Panc1 (cell line): ENCODE results near the gene BCL11B. TPM values are rescaled to one million over a fixed set of nuclear protein-coding genes. Genes with fewer than 3 reads are reported as not detected.

Experiments used
- ATAC-seq: fragments of 200-7000 bp; cut with Tn5 transposase; 2 replicates; pipeline ENCODE4 v1.9.1; 2020; ENCODE audit warnings: mild to moderate bottlenecking, moderate library complexity
- BruUV-seq: library from RNA; stranded (reverse); fragments of 400-500 nt; replicated peaks from 2 replicates; lab custom pipeline; 2021; lab: Mats Ljungman, UMichigan
- CTCF ChIA-PET: fragments of 300-600 bp; sonication (Branson Sonifier 250); formaldehyde crosslinking; loops from one replicate; lab custom pipeline; 2022; ENCODE audit warnings: antibody characterized with exemption; lab: Charles Lee
- POLR2A ChIA-PET: fragments of 300-600 bp; sonication (Branson Sonifier 250); formaldehyde crosslinking; loops from one replicate; lab custom pipeline; 2022; ENCODE audit warnings: antibody characterized with exemption; lab: Charles Lee
- DNase-seq: peaks from one replicate; pipeline ENCODE4 v3.0.0-alpha.2; 2010; ENCODE audit warnings: low read depth, low spot score
- H3K27ac ChIP-seq: 2 replicates; pipeline ENCODE4 v1.5.1; 2011; ENCODE audit warnings: mild to moderate bottlenecking, low read length, inconsistent platforms
- H3K27me3 ChIP-seq: fragments of 200-500 bp; sonication (Bioruptor generic); 2 replicates; pipeline ENCODE4 v1.6.0; 2014; ENCODE audit warnings: low read length, inconsistent platforms; ENCODE audit not compliant: control insufficient read depth, insufficient read depth
- H3K36me3 ChIP-seq: fragments of 200-500 bp; sonication (Bioruptor generic); 2 replicates; pipeline ENCODE4 v1.5.1; 2014; ENCODE audit warnings: inconsistent platforms, mild to moderate bottlenecking, low read length, moderate library complexity; ENCODE audit not compliant: control insufficient read depth, insufficient read depth
- H3K4me1 ChIP-seq: 2 replicates; pipeline ENCODE4 v1.5.1; 2011; ENCODE audit warnings: inconsistent platforms, mild to moderate bottlenecking, low read length, moderate library complexity; ENCODE audit not compliant: control insufficient read depth, insufficient read depth
- H3K4me3 ChIP-seq, 2 experiments: 2 replicates each; pipeline ENCODE4 v1.5.1; 2011 to 2012; ENCODE audit warnings: low read depth in 2 of 2, low read length in 2 of 2, mild to moderate bottlenecking in 2 of 2, inconsistent platforms in 1 of 2, moderate library complexity in 1 of 2
- H3K9me3 ChIP-seq: fragments of 200-500 bp; sonication (Bioruptor generic); 2 replicates; pipeline ENCODE4 v1.5.1; 2014; ENCODE audit warnings: low read depth, mild to moderate bottlenecking, inconsistent platforms, low read length, moderate library complexity; ENCODE audit not compliant: control insufficient read depth, insufficient read depth
- CTCF ChIP-seq: fragments of 450-650 bp; IDR thresholded peaks from 2 replicates; pipeline ENCODE4 v1.5.1; 2017; ENCODE audit warnings: mild to moderate bottlenecking
- POLR2AphosphoS5 ChIP-seq: IDR thresholded peaks from 2 replicates; pipeline ENCODE4 v1.6.1; 2012; ENCODE audit warnings: mild to moderate bottlenecking, low read depth, low read length, moderate library complexity
- REST ChIP-seq, 2 experiments: IDR thresholded peaks; 2 replicates each; pipeline ENCODE4 v1.6.1; 2011 to 2012; ENCODE audit warnings: low read depth in 2 of 2, control low read depth in 1 of 2, low read length in 1 of 2, mild to moderate bottlenecking in 1 of 2, moderate library complexity in 1 of 2; ENCODE audit not compliant: insufficient read depth in 1 of 2
- SIN3A ChIP-seq: IDR thresholded peaks from 2 replicates; pipeline ENCODE4 v1.6.1; 2012; ENCODE audit warnings: low read depth, mild to moderate bottlenecking, low read length, moderate library complexity, borderline replicate concordance; ENCODE audit not compliant: insufficient read depth
- TCF7L2 ChIP-seq: IDR thresholded peaks from 2 replicates; pipeline ENCODE4 v1.6.1; 2011; ENCODE audit warnings: mild to moderate bottlenecking, low read depth, low read length, inconsistent platforms
- in situ Hi-C: cut with HindIII; loops from 2 replicates; pipeline ENCODE4 v1.10.0; 2016; ENCODE audit warnings: low sequenced_read_pairs, low pct_unique_long_range_greater_than_20kb
- intact Hi-C: fragments of 100-400 bp; cut with micrococcal nuclease; formaldehyde crosslinking; loops from one replicate; pipeline ENCODE4 v1.10.0; 2022; ENCODE audit not compliant: unreplicated experiment
- total RNA-seq: library from RNA; stranded (reverse); gene quantifications from one replicate; pipeline ENCODE4 v1.2.1, GENCODE V29; 2021; ENCODE audit not compliant: unreplicated experiment

Gene BCL11B
- total RNA-seq, 1 experiment from 2014 or later, result 0.23 TPM

DNA sequence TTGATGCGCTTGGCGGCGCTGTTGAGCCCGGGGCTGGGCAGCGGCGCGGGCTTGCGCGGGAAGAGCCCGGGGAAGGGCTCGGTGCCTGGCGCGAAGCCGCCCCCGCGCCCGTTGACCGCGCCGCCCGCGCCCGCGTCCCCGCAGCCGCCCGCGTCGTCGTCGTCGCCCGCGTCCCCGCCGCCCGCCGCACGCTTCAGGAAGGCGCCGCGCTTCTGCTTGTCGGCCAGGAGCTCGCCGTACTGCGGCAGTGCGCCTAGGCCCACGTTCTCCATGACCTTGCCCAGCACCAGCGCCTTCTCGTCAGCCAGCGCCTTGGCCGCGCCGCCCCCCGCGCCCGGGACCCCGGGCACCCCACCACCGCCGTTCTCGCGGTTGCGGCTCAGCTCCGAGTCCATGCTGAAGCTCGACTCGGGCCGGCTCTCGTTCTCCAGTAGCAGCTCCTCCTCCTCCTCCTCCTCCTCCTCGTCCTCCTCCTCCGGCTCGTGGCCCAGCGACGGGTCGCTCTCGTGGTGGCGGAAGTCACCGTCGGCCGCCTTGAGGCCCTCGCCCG is 97.2 kb downstream of the BCL11B start:
- TF ChIP-seq REST (IDR thresholded peaks at IDR 0.05; ENCODE audit: insufficient read depth in 1 of 2, low read depth in 2 of 2, low read length in 1 of 2), result no peak
- POLR2A ChIA-PET, result no interaction called here

DNA sequence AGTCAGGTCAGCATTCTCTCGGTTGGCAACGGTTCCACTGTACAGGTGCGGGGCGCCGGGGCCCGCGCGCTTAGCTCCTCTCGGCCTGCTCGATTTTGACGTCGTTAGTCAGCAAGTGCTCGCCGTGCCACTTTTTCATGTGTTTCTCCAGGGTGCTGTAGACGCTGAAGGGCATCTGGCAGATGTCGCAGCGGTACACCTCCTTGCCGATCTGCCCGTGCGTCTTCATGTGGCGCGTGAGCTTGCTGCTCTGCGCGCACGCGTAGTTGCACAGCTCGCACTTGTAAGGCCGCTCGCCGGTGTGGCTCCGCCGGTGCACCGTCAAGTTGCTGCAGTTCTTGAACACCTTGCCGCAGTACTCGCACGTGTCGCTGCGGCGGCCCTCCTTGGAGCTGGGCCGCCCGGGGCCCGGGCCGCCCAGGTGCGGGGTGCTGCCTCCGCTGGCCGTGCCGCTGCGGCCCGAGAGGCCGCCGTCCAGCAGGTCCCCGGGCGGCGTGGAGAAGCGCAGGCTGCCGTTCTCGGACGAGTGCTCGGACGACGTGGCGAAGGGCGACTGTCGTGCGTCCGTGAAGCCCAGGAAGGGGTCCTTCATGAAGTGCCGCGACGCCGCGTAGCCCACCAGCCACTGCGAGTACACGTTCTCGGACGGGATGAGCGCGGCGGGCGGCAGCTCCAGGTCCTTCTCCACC is 97.8 kb downstream of the BCL11B start:
- Histone ChIP-seq H3K9me3 (no peaks in the 10 kb centered on the region), H3K27ac (no peak overlapping the region), H3K4me1 (no peaks in the 10 kb centered on the region), H3K27me3 (peaks cover 2% of the 10 kb centered on the region), H3K36me3 (no peaks in the 10 kb centered on the region), H3K4me3 (no peak overlapping the region)
- POLR2A ChIA-PET, result no interaction called here
- no peak for ATAC-seq
- CTCF ChIA-PET, result no interaction called here
- no TSS peak for BruUV-seq
- TF ChIP-seq REST (IDR thresholded peaks at IDR 0.05; ENCODE audit: insufficient read depth in 1 of 2, low read depth in 2 of 2, low read length in 1 of 2), result no peak
- no peak for TF ChIP-seq TCF7L2
- DNase-seq, result no peak
- in situ Hi-C loops, result no loop called here
- intact Hi-C loops, result no loop called here

More for the DNA sequence above, 97.2 kb downstream of the BCL11B start:
- Histone ChIP-seq H3K4me3 (no peak overlapping the region), H3K27me3 (peaks cover 2% of the 10 kb centered on the region), H3K9me3 (no peaks in the 10 kb centered on the region), H3K4me1 (no peaks in the 10 kb centered on the region), H3K36me3 (no peaks in the 10 kb centered on the region), H3K27ac (no peak overlapping the region)
- intact Hi-C loops, result no loop called here
- BruUV-seq, result no TSS peak
- ATAC-seq, result no peak
- CTCF ChIA-PET, result no interaction called here
- in situ Hi-C loops, result no loop called here
- no peak for DNase-seq

DNA sequence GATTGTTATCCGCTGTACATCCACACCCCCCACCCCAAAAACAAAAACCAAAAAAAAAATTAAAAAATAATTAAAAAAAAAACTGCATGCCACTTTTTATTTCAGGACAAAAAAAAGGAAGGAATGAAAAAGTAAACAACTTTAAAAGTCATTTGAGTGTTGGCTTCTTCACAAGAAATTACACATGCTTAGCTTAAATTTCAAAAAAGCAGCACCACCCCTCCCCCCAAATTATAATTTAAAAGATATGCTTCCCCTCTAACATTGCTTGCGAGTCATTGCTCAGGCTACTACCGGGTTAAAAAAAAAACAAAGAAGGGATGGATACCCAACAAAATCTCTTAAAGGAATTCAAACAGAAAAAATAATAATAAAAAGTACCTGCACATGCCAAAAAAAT is 98.5 kb downstream of the BCL11B start:
- Histone ChIP-seq H3K4me1 (no peaks in the 10 kb centered on the region), H3K9me3 (no peaks in the 10 kb centered on the region), H3K36me3 (no peaks in the 10 kb centered on the region), H3K27ac (no peak overlapping the region), H3K27me3 (peaks cover 2% of the 10 kb centered on the region), H3K4me3 (no peak overlapping the region)
- no peak for DNase-seq
- no peak for ATAC-seq
- CTCF ChIA-PET, result no interaction called here
- intact Hi-C loops (no loop called here), in situ Hi-C loops (no loop called here)
- no TSS peak for BruUV-seq
- POLR2A ChIA-PET, result no interaction called here
- TF ChIP-seq TCF7L2 (no peak), REST (IDR thresholded peaks at IDR 0.05; ENCODE audit: insufficient read depth in 1 of 2, low read depth in 2 of 2, low read length in 1 of 2) (no peak), POLR2AphosphoS5 (no peak), CTCF (no peak), SIN3A (no peak)
